GM20000 (cell line): ENCODE data around the gene SLC2A2.

Experiments
- DNase-seq: peaks from one replicate; pipeline ENCODE4 v3.0.0; 2012; ENCODE audit warnings: low spot score
- TF ChIP-seq, protein P1 (sequence below): IDR thresholded peaks from 2 replicates; pipeline ENCODE4 v1.5.1; 2012; ENCODE audit warnings: mild to moderate bottlenecking, control low read depth; ENCODE audit errors: extremely low read depth, missing control alignments

The SLC2A2 gene

DNA sequence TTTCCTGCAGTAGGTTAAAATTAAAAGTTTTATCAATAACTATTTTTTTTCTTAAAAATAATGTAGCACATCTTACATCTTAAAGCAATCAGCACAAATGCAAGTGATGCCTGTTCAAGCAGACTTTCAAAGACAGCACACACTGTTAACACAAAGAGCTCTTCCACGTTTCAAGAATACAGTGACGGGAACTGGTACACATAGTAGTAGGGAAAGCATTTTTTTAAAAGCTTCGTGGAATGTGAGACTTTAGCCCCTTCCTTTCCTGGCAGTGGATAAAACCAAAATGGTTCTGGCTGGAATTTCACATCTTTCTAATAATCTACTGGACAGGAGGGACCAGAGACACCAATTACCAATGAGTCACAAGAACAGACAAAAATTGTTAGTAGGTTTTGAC is 33.5 kb upstream of the SLC2A2 start:
- DNase-seq: no peak
- TF ChIP-seq, protein P1, sequence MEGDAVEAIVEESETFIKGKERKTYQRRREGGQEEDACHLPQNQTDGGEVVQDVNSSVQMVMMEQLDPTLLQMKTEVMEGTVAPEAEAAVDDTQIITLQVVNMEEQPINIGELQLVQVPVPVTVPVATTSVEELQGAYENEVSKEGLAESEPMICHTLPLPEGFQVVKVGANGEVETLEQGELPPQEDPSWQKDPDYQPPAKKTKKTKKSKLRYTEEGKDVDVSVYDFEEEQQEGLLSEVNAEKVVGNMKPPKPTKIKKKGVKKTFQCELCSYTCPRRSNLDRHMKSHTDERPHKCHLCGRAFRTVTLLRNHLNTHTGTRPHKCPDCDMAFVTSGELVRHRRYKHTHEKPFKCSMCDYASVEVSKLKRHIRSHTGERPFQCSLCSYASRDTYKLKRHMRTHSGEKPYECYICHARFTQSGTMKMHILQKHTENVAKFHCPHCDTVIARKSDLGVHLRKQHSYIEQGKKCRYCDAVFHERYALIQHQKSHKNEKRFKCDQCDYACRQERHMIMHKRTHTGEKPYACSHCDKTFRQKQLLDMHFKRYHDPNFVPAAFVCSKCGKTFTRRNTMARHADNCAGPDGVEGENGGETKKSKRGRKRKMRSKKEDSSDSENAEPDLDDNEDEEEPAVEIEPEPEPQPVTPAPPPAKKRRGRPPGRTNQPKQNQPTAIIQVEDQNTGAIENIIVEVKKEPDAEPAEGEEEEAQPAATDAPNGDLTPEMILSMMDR: no peak

DNA sequence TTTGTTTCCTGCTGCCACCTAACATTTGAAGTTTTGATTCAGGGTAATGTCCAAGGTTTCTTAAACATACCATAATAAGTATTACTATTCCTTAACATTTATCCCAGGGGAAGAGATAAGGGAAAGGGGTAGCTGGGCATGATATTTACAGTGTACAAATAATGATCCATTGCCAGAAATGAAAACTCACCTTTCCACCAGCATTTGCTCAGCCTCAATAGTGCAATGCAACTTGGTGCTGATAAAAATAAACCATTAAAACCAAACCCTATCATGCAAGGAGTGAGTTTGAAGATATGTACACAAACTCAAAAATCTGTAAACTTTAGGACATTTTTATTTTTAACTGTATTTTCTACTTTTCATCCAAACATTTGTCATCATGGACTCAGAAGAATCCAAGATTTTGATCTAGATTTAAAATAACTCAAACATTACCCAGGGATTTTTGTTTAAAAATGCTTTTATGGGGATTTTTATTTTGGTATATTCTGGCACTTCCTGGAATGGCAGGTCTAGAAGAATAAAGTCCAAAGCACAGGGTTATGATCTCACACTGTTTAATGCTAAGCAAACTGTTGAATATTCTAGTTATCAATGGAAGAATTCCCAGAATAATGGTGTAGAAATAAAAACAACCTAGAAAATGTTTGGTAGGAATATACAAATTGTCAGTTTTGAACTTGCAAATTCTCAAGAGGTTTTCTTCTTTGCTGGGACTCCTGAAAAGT is 32.5 kb upstream of the SLC2A2 start:
- TF ChIP-seq, protein P1: no peak
- no peak for DNase-seq

DNA sequence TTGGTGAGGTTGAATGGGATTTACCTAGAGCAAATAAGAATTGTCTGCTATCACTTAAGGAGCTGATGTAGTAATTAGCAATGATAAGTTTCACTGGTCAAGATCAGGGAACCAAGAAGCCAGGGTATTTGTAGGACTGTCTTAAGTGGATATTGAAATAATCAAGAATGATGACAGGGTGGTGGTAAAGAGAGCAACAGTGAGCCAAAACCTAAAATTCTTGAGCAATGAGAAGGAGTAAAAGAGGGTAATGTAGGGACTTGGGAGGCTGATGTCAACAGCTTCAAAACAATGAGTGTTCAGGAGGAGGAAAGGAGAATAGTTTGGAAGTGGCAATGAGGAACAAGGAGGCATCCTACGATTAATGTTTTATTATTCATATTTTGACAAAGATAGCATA is 31.5 kb upstream of the SLC2A2 start:
- TF ChIP-seq, protein P1: no peak
- no peak for DNase-seq

DNA sequence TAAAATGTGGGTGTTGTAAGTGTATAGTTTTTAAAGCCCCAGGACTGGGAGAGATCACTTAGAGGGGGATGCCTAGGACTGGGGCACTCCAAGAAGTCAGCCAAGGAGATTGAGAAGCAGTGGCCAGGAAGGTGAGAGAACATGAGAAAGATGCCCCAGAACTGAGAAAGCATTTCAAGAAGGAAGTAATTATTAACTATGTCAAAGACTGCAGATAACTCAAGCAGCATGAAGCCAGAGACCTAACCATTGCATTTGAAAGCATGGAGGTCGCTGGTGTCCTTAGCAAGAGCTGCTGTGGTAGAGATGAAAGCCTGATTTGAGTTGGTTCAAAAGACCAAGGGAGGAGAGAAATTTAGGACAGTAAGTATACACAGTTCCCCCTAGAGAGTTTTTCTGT is 30.6 kb upstream of the SLC2A2 start:
- TF ChIP-seq, protein P1: no peak
- DNase-seq: no peak

DNA sequence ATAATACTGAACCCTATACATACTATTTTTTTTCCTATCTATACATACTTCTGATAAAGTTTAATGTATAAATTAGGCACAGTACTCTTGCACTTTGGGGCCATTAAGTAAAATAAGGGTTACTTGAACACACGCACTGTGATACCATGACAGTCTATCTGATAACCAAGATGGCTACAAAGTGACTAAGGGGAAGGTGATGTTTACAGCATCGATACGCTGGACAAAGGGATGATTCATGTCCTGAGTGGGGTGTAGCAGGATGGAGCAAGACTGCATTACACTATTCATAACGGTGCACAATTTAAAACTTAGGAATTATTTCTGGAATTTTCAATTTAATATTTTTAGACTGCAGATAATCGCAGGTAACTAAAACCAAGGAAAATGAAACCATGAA is 30.0 kb upstream of the SLC2A2 start:
- DNase-seq: no peak
- TF ChIP-seq, protein P1: no peak

DNA sequence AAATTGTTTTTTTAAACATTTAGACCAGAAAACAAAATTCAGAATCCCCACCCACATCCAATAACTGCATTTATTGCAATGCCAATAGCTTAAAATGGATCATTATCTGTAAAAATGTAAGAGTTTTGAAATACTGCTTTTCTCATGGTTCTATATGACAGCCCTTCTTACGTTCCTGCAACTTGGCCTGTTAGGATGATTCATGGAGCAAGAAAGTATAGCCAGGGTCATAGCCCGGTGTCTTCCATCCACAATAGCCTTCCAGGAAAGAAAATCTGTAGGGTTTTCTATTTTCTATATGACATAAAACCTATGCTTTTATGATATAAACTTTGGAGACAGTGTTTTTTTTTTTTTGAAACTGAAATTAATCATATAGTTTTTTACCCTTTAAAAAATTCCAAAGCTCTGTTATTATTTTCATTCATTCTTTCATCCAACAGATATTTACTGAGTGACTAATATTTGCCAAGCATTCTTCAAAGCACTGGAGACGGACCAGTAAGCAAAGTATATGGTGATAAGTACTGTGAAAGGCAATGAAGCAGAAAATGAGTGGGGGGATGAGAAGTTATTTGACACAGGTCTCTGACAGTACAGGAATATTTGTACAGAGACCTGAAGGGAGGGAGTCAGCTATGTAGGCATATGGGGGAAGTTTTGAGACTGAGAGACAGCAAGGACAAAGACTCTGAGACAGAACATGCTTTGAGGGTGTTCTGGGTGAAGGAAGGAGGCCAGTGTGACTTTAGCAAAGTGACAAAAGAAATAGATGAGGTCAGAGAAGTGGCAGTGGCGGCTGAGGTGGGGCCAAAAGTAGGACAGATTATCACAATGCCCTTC is 29.0 kb upstream of the SLC2A2 start:
- no peak for DNase-seq
- TF ChIP-seq, protein P1: no peak

DNA sequence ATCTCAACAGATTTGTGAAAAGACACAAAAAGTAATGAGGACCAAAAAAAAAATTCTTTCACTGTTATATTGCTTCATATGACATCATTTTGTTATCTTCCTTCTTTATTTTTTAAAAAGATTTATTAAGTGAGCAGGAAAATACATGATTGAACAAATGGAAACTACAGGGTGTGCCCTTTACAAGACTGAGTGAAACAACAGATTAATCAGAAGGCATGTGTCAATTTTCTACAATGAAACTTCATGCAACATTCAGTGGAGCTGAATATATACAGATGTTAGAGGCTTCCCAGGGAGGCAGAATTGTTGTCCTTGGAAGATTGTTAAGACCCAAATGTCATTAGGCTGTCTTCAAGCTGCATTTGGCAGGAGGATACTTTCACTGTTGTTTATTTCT is 28.4 kb upstream of the SLC2A2 start:
- no peak for DNase-seq
- TF ChIP-seq, protein P1: no peak
